GM21723 (cell line): ENCODE measurements around the gene SV2B.
A peak's percentile ranks its signal among the peaks of the same experiment; 100 is the strongest.

Source experiments
- ATAC-seq: cut with Tn5 transposase; IDR thresholded peaks from one replicate; pipeline ENCODE4 v1.9.1; 2021; ENCODE audit warnings: mild to moderate bottlenecking, moderate library complexity; ENCODE audit not compliant: unreplicated experiment

The SV2B gene

GRCh38 chr15:91135201-91136130, 35.4 kb downstream of the SV2B start:
- ATAC-seq, result peak; percentile 92

DNA sequence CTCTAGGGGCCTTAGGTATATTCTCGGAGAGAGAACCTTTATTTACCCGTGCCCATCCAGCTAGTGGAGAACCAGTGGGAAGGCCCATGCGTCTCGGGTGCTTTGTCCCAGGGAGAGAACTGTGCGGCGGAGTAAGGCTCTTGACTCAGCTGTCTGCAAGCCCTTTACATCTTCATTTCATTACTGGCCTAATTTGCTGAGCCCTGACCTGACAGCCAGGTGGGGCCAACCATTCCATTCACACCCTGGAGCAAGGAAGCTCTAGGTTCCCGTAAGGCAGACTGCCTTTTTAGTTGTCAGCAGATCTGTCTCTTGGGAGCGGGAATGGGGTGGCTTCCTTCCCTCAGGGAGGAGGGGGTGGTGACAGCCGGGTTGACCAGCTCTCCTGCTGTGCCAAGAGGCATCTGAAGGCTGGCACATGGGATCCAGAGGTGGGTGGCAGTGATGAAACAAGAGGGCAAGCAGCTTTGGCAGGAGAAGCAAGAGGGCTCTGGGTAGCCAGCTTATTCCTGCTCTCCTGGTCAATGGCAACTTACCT, 36.4 kb downstream of the SV2B start:
- no peak for ATAC-seq

- ATAC-seq, result no peak
These were observed 40.5 kb downstream of the SV2B start for GRCh38 chr15:91140601-91141000.

- ATAC-seq, result no peak
These were observed 41.0 kb downstream of the SV2B start for GRCh38 chr15:91141097-91141496.

DNA sequence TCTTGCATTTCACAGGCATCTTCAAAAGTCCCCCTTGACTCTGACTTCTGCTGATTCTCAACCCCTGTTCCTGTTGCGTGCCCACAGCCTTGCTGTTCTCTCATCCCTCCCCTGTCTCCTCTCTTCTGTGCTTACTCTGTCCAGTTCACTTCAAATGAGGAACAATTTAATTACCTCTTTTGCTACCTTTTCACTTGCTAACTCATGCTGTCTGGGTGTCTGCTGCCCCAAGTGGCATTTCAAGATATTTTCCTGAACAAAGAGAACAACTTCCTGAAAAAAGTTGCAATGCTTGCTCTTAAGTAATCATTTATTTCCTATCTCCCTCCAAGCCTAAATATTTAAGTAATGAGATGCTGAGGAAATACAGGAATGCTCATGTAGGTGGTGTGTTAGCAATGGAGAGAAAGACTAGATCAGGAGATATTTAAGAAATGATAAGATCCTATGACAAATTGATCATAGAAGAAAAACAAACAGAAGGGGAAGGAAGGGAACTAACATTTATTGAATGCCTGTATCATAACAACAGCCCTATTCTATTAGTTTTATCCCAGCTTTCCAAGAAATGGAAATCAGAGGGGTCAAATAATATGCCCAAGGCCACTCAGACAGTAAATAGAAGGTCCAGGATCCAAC, 42.2 kb downstream of the SV2B start:
- no peak for ATAC-seq

- no peak for ATAC-seq
These were observed 42.9 kb downstream of the SV2B start for GRCh38 chr15:91142946-91143345.

GRCh38 chr15:91146728-91147127, 46.7 kb downstream of the SV2B start:
- no peak for ATAC-seq

DNA sequence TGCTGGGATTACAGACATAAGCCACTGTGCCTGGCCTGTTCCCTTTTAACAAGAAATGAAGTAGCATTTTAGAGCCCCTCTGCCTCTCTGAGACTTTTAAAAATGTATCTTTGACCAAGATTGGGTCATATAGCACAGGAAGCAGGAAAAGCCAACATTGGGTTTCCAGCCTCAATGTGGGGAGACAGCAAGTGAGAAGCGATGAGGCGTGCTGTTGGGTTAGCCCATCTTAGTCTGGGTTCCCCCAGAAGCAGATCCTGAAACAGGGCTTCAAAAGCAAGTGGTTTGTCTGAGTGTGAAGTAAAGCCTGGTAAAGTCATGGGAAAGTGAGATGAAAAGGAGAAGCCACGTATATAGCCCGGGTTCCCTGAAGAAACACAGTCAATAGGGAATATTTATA, 48.2 kb downstream of the SV2B start:
- ATAC-seq, result no peak

DNA sequence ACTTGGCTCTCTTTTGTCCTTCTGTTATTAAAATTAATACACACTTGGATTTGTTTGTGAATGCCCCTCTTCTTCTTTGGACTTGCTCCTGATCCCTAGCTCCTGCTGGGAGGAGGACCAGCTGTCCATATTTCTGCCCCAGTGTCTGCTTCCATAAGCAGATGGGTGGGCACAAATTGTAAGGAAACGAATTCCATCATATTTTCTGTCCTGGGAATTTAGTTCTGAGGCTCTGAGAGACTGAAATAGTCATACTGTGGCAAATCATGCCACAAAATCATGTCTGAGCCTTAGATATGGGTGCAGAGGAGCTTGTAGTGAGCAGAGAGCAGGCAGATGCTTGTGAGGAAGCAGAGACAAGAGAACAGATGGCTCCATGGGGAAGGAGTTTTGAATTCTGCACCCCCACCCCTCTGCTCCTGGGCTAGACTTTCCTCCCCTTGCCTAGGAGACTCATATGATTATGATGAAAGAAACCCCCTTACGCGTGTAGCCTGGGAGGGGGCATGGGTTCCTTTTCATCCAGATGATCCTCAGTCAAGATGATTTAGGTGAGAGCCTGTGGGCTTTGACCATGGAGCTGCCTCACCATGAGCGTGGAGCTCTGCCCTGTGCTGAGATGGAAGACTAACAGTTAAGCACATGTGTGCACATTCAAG, 50.6 kb downstream of the SV2B start:
- no peak for ATAC-seq

GRCh38 chr15:91151781-91152563, 51.9 kb downstream of the SV2B start:
- no peak for ATAC-seq

DNA sequence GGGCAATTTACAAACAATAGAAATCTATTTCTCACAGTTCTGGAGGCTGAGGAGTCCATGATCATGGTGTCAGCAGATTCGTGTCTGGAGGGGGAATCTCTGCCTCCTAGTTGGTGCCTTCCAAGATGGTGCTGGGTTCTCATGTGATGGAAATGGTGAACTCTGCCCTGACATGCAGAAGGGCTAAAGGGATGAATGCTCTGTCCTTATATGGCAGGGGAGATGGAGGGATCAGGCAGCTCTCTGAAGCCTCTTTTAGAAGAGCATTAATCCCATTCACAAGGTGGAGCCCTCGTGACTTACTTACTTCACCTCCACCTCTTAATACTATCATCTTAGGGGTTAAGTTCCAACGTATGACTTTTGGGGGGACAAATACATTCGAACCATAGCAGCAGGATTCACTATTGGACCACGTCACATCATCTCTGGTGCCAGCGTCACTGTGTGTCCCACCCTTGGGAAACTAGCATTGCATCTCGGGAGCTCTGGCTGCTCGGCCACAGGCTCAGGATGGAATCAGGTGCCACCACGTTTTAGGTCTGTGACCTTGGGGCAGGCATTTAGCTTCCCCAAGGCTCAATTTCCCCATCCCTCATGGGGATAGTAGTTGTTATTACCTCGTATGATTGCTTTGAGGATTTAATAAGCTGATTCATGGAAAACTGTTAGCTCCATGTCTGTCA, 53.0 kb downstream of the SV2B start:
- no peak for ATAC-seq

GRCh38 chr15:91153954-91154353, 53.9 kb downstream of the SV2B start:
- ATAC-seq, result no peak

GRCh38 chr15:91156175-91156726, 56.2 kb downstream of the SV2B start:
- no peak for ATAC-seq

DNA sequence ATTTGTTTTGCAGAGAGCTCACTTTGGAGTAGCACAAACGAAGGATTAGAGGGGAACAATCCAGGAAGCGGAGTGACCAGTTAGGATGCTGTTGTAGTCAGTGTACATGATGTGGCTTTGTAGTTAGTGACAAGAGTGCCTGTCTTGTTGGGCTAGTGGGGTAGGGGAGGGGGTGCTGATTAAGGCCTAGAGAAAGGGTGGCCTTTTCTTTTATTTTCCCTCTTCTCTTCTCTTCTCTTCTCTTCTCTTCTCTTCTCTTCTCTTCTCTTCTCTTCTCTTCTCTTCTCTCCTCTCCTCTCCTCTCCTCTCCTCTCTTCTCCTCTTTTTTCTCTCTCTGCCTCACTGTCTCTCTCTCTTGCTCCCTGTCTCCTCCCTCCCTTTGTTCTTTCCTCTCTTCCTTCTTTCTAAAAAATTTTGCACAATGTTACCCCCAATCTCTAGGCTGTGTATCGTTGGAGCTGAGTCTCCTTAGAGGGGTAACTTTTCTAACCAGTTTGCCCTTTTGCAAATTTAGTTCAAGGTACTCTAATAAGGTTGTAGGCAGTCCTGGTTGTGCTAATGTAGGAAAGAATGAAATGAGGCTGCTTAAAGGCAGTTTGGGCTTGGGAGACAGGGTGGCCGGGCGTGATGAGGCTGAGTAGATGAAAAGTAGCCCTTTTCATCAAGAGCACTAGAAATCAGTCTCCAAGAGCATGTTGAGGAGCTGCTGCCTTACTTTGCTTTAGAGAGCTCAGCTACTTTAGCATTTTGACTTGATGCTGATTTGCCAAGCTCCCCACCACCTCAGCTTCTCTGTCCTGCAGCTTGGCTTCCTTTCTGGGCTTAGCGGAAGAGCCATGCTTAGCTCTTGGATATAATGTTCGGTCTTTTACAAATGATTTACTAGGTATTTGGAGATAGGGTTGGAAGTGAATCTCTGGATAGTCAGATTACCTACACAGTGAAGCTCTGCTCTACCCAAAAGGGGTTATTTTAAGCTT, 58.6 kb downstream of the SV2B start:
- ATAC-seq, result no peak

GRCh38 chr15:91165850-91166249, 65.8 kb downstream of the SV2B start:
- no peak for ATAC-seq

GRCh38 chr15:91168457-91168856, 68.4 kb downstream of the SV2B start:
- no peak for ATAC-seq

DNA sequence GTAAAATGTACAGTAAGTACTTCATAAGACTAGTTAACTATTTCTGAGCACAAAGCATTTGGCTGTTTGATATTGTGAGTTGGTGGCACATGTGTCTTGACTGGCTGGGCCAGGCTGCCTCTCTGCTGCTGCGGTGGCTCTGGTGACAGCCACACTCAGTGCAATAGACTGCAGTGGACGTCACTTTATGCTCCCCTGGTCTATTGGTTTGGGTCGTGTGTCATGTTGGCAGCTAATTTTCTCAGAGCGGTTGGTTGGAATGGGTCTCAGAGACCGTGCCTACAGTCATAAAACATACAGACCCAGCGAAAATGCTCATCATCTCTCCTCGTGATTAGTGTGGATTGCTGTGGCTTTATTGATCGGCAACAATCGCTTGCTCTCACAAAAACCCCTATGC, 71.3 kb downstream of the SV2B start:
- ATAC-seq, result no peak

DNA sequence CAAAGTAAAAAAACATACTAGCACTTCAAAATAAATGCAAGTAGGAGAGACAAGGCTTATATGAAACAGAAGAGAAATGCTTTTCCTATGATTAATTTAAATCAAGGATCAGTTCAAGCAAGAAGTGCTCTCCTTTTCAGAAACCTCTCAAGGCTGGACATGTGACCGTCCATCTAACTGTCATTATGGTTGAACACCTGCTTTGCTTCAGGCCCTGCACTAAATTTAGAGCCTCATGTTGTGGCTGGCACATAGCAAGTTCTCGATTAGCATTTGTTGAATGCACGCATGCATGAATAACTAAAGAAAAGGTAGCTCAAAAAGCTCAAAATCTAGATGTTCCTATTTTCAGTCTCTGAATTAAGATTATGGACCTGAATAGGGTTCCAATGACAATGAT, 82.0 kb downstream of the SV2B start:
- no peak for ATAC-seq

GRCh38 chr15:91183596-91183995, 83.5 kb downstream of the SV2B start:
- no peak for ATAC-seq
